Naive thymus-derived CD8-positive, alpha-beta T cell (primary cell): ENCODE measurements around the gene CCNB3. TPM values are rescaled to one million over a fixed set of nuclear protein-coding genes. Genes with fewer than 3 reads are reported as not detected.

Source experiments
- ATAC-seq, 2 donors: fragments of 150-1000 bp; cut with Tn5 transposase in 1 of 2; sonication (Bioruptor Pico), chemical (Tn5 transposase) in 1 of 2; 1 replicate in 1 of 2; 2 replicates in 1 of 2; pipeline ENCODE4 v1.10.0; 2021; ENCODE audit warnings: mild to moderate bottlenecking in 2 of 2, moderate library complexity in 2 of 2
- POLR2A ChIA-PET: fragments of 350-600 bp; sonication (Branson Sonifier 250); formaldehyde crosslinking; loops from one replicate; lab custom pipeline; 2021; ENCODE audit warnings: antibody characterized with exemption; lab: Charles Lee
- DNase-seq, 10 donors: peaks; one replicate each; pipeline versions ENCODE4 v3.0.0 to v3.0.0-alpha.2; 2020 to 2022
- H3K27ac Mint-ChIP-seq, 10 donors: one replicate each; pipeline ENCODE4 v1.8.0; 2020 to 2022; ENCODE audit warnings: mild to moderate bottlenecking in 10 of 10, mixed read lengths in 10 of 10, moderate library complexity in 4 of 10, inconsistent platforms in 1 of 10
- H3K27me3 Mint-ChIP-seq, 5 donors: one replicate each; pipeline ENCODE4 v1.8.0; 2021 to 2022; ENCODE audit warnings: mixed read lengths in 5 of 5
- H3K36me3 Mint-ChIP-seq, 3 donors: one replicate each; pipeline ENCODE4 v1.8.0; 2020 to 2022; ENCODE audit warnings: mixed read lengths in 3 of 3, mild to moderate bottlenecking in 2 of 3, inconsistent platforms in 1 of 3
- H3K4me1 Mint-ChIP-seq, 4 donors: one replicate each; pipeline ENCODE4 v1.8.0; 2021 to 2022; ENCODE audit warnings: mixed read lengths in 4 of 4
- H3K4me3 Mint-ChIP-seq, 10 donors: one replicate each; pipeline ENCODE4 v1.8.0; 2020 to 2022; ENCODE audit warnings: mild to moderate bottlenecking in 10 of 10, mixed read lengths in 10 of 10, moderate library complexity in 6 of 10, inconsistent platforms in 1 of 10
- H3K9me3 Mint-ChIP-seq, 9 donors: one replicate each; pipeline ENCODE4 v1.8.0; 2020 to 2022; ENCODE audit warnings: mixed read lengths in 9 of 9, mild to moderate bottlenecking in 3 of 9, inconsistent platforms in 1 of 9, moderate library complexity in 1 of 9
- polyA plus RNA-seq, 3 donors: library from polyadenylated mRNA; unstranded; fragments of 300-500 nt; fragmentation: Illumina TruSeq; gene quantifications; one replicate each; pipeline ENCODE4 v1.2.3, GENCODE V29; 2021
- total RNA-seq, 8 experiments: library from RNA in 2 of 8; stranded (reverse) in 2 of 8; gene quantifications; one replicate each; pipeline ENCODE4 v1.2.3 and lab custom pipeline; 2021 to 2026

CCNB3 gene
- total and polyA plus RNA-seq, 5 experiments from 2014 or later: 0.16 to 0.29 TPM; not detected in 3

DNA sequence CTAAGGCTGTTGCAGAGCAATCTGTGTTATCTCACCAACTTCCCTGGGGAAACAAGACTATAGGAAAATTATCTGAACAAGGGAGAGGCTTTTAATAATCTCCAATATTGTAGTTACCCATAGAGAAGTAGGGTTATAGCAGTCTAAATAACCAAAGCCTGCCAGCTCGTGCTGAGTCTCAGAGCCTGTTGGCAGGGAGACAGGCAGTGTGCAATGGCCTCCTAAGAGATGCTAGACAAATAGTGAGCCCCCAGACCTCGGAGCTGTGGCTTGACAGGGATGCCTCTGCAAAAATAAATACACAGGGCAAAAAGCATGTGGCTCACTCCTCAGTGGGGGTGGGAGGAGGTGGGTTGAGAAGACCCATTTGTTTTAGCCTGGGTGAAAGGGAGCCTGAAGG, 189.3 kb downstream of the CCNB3 start:
- H3K4me3 Mint-ChIP-seq: no peak overlapping the region
- no peaks in the 10 kb centered on the region for H3K4me1 Mint-ChIP-seq
- ATAC-seq: no peak

More for the DNA sequence above, 189.3 kb downstream of the CCNB3 start:
- Mint-ChIP-seq H3K27ac (no peak overlapping the region), H3K9me3 (peaks cover 0 to 2% (median 0%) of the 10 kb centered on the region in 9 donors), H3K36me3 (no peaks in the 10 kb centered on the region), H3K27me3 (peaks cover 0 to 21% (median 1%) of the 10 kb centered on the region in 5 donors)
- POLR2A ChIA-PET: no interaction called here
- no peak for DNase-seq

Other genes starting within 250 kb of the CCNB3 start
- not detected for gene AKAP4, start 3.8 kb upstream of the CCNB3 start, total RNA-seq
- gene AKAP4, start 3.8 kb upstream of the CCNB3 start, polyA plus RNA-seq: not detected